Measurements from ENCODE around the gene RDH13.
"Not testable (repeated sequence)": the region's sequence is repeated elsewhere in the genome, so short reads cannot be mapped to it uniquely, and the experiment has no call there.

RDH13 gene

GRCh38 chr19:55044771-55045716, 17.9 kb downstream of the RDH13 start:
- no peak for DNase-seq (ENCODE audit: low read depth, low spot score)

- no peak for DNase-seq (ENCODE audit: low read depth, low spot score)
Measured at GRCh38 chr19:55044286-55044685, 18.7 kb downstream of the RDH13 start.

GRCh38 chr19:55042688-55043087, 20.3 kb downstream of the RDH13 start:
- DNase-seq (ENCODE audit: low read depth, low spot score) = no peak

- no peak for DNase-seq (ENCODE audit: low read depth, low spot score)
Measured at GRCh38 chr19:55042344-55042678, 20.6 kb downstream of the RDH13 start.

- DNase-seq (ENCODE audit: low read depth, low spot score) = no peak
Measured at GRCh38 chr19:55041627-55042343, 21.2 kb downstream of the RDH13 start.

GRCh38 chr19:55041244-55041626, 21.7 kb downstream of the RDH13 start:
- DNase-seq (ENCODE audit: low read depth, low spot score) = no peak

- not testable (repeated sequence) for DNase-seq (ENCODE audit: low read depth, low spot score)
Measured at GRCh38 chr19:55040654-55041053, 22.3 kb downstream of the RDH13 start.

GRCh38 chr19:55037603-55038002, 25.3 kb downstream of the RDH13 start:
- DNase-seq (ENCODE audit: low read depth, low spot score) = not testable (repeated sequence)

- no peak for DNase-seq (ENCODE audit: low read depth, low spot score)
Measured at GRCh38 chr19:55036058-55036457, 26.9 kb downstream of the RDH13 start.

- DNase-seq (ENCODE audit: low read depth, low spot score) = no peak
Measured at GRCh38 chr19:55034751-55035150, 28.2 kb downstream of the RDH13 start.

- DNase-seq (ENCODE audit: low read depth, low spot score) = not testable (repeated sequence)
Measured at GRCh38 chr19:55032976-55033643, 29.8 kb downstream of the RDH13 start.

GRCh38 chr19:55032170-55032800, 30.7 kb downstream of the RDH13 start:
- no peak for DNase-seq (ENCODE audit: low read depth, low spot score)

- no peak for DNase-seq (ENCODE audit: low read depth, low spot score)
Measured at GRCh38 chr19:55031178-55031577, 31.8 kb downstream of the RDH13 start.

- DNase-seq (ENCODE audit: low read depth, low spot score) = no peak
Measured at GRCh38 chr19:55028757-55029156, 34.2 kb downstream of the RDH13 start.

GRCh38 chr19:55027472-55028337, 35.2 kb downstream of the RDH13 start:
- no peak for DNase-seq (ENCODE audit: low read depth, low spot score)

GRCh38 chr19:55027140-55027471, 35.8 kb downstream of the RDH13 start:
- not testable (repeated sequence) for DNase-seq (ENCODE audit: low read depth, low spot score)

- DNase-seq (ENCODE audit: low read depth, low spot score) = no peak
Measured at GRCh38 chr19:55024111-55024510, 38.8 kb downstream of the RDH13 start.

GRCh38 chr19:55020351-55020750, 42.6 kb downstream of the RDH13 start:
- not testable (repeated sequence) for DNase-seq (ENCODE audit: low read depth, low spot score)

- no peak for DNase-seq (ENCODE audit: low read depth, low spot score)
Measured at GRCh38 chr19:55018633-55019032, 44.3 kb downstream of the RDH13 start.

- no peak for DNase-seq (ENCODE audit: low read depth, low spot score)
Measured at GRCh38 chr19:55018216-55018615, 44.7 kb downstream of the RDH13 start.

GRCh38 chr19:55016017-55016416, 46.9 kb downstream of the RDH13 start:
- no peak for DNase-seq (ENCODE audit: low read depth, low spot score)

All from iPS DF 19.7 (cell line).